Thyroid gland (tissue), 4 donors: ENCODE results near the gene MT1E. TPM values are rescaled to one million over a fixed set of nuclear protein-coding genes. Genes with fewer than 3 reads are reported as not detected.

Experiments used
- DNase-seq, 2 donors: peaks; one replicate each; pipeline ENCODE4 v3.0.0-alpha.2; 2019
- H3K27ac ChIP-seq, 3 donors: fragments of 200-600 bp; sonication (generic); 1 replicate in 2 of 3; 2 replicates in 1 of 3; pipeline ENCODE4 v1.5.1; 2016 to 2019; ENCODE audit warnings: mild to moderate bottlenecking in 1 of 3, moderate library complexity in 1 of 3
- H3K27me3 ChIP-seq: fragments of 200-600 bp; sonication (generic); one replicate; pipeline ENCODE4 v1.5.1; 2019
- H3K36me3 ChIP-seq, 2 donors: fragments of 200-600 bp; sonication (generic); one replicate each; pipeline ENCODE4 v1.5.1; 2016 to 2019
- H3K4me1 ChIP-seq, 2 donors: fragments of 200-600 bp; sonication (generic); one replicate each; pipeline ENCODE4 v1.5.1; 2017 to 2019
- H3K4me3 ChIP-seq, 3 donors: fragments of 200-600 bp; sonication (generic); replicated peaks in 1 of 3; 1 replicate in 2 of 3; 2 replicates in 1 of 3; pipeline ENCODE4 v1.5.1; 2016; ENCODE audit warnings: mild to moderate bottlenecking in 1 of 3
- H3K9me3 ChIP-seq: fragments of 200-600 bp; sonication (generic); one replicate; pipeline ENCODE4 v1.5.1; 2017
- CTCF ChIP-seq, 6 experiments: fragments of 200-600 bp in 3 of 6; fragments of 450-650 bp in 3 of 6; sonication (generic) in 3 of 6; IDR thresholded peaks; one replicate each; pipeline ENCODE4 v1.5.1; 2016 to 2019; ENCODE audit warnings: antibody characterized with exemption in 6 of 6, mild to moderate bottlenecking in 2 of 6, inconsistent platforms in 1 of 6, moderate library complexity in 1 of 6
- POLR2A ChIP-seq, 2 donors: fragments of 450-650 bp; IDR thresholded peaks; one replicate each; pipeline ENCODE4 v1.6.1; 2017; ENCODE audit warnings: antibody characterized with exemption in 2 of 2, mild to moderate bottlenecking in 2 of 2, moderate library complexity in 1 of 2
- WGBS, 2 donors: methylation state at CpG; one replicate each; pipeline ENCODE4 v1.1.5; 2017; 5-methylcytosine and 5-hydroxymethylcytosine counted together
- intact Hi-C: fragments of 100-400 bp; cut with DNase I; formaldehyde crosslinking; loops from one replicate; pipeline ENCODE4 v1.15.1; 2023
- total RNA-seq, 4 donors: library from RNA; depleted of rRNA; stranded (reverse); fragments of >200 nt; gene quantifications; one replicate each; pipeline ENCODE4 v1.2.3, GENCODE V29; 2016

The MT1E gene
- total RNA-seq, 4 donors from 2014 or later, result 111 to 1,129 (median 368) TPM

- peaks cover 0 to 8% of the 10 kb centered on the region in 2 donors for H3K4me1 ChIP-seq
- H3K27ac ChIP-seq, result no peak overlapping the region
- no peaks in the 10 kb centered on the region for H3K36me3 ChIP-seq
- DNase-seq, result no peak
- 56 to 70% methylated on average over 4 of the region's 4 CpGs for WGBS, 2 donors
- no peaks in the 10 kb centered on the region for H3K27me3 ChIP-seq
- TF ChIP-seq CTCF (IDR thresholded peaks at IDR 0.05), result no peak
- TF ChIP-seq POLR2A (IDR thresholded peaks at IDR 0.05), result no peak
- no peak overlapping the region for H3K4me3 ChIP-seq
- intact Hi-C loops, result loop anchor here (10.0 kb wide), 1 partner anchor 57 kb away; no protein-coding TSS in a partner anchor
- H3K9me3 ChIP-seq, result no peaks in the 10 kb centered on the region
Observed at GRCh38 chr16:56591377-56592060, 34.1 kb upstream of the MT1E start.

- Histone ChIP-seq H3K27me3 (no peaks in the 10 kb centered on the region), H3K27ac (no peak overlapping the region), H3K9me3 (no peaks in the 10 kb centered on the region), H3K4me1 (peaks cover 0 to 8% of the 10 kb centered on the region in 2 donors), H3K4me3 (no peak overlapping the region), H3K36me3 (no peaks in the 10 kb centered on the region)
- 77 to 89% methylated on average over 6 of the region's 6 CpGs for WGBS, 2 donors
- intact Hi-C loops, result loop anchor here (10.0 kb wide), 1 partner anchor 59 kb away; no protein-coding TSS in a partner anchor
- DNase-seq, result no peak
- TF ChIP-seq POLR2A (IDR thresholded peaks at IDR 0.05), result no peak
- TF ChIP-seq CTCF (IDR thresholded peaks at IDR 0.05), result no peak
Observed at GRCh38 chr16:56593573-56594291, 31.8 kb upstream of the MT1E start.

GRCh38 chr16:56594292-56594619 lies 31.3 kb upstream of the MT1E start:
- 97% methylated on average over 5 of the region's 5 CpGs for WGBS, 2 donors
- Histone ChIP-seq H3K9me3 (no peaks in the 10 kb centered on the region), H3K36me3 (no peaks in the 10 kb centered on the region), H3K27ac (no peak overlapping the region), H3K4me3 (no peak overlapping the region), H3K27me3 (no peaks in the 10 kb centered on the region), H3K4me1 (peaks cover 0 to 5% of the 10 kb centered on the region in 2 donors)
- TF ChIP-seq POLR2A (IDR thresholded peaks at IDR 0.05) (no peak), CTCF (IDR thresholded peaks at IDR 0.05) (no peak)
- DNase-seq, result no peak
- intact Hi-C loops, result loop anchor here (10.0 kb wide), 1 partner anchor 59 kb away; no protein-coding TSS in a partner anchor

- intact Hi-C loops, result loop anchor here (10.0 kb wide), 1 partner anchor 86 kb away; no protein-coding TSS in a partner anchor
- H3K36me3 ChIP-seq, result no peaks in the 10 kb centered on the region
- TF ChIP-seq CTCF (IDR thresholded peaks at IDR 0.05), result peak in 5 of 6 experiments; percentile 31 to 63 (median 48)
- TF ChIP-seq POLR2A (IDR thresholded peaks at IDR 0.05), result no peak
- H3K27ac ChIP-seq, result no peak overlapping the region
- H3K9me3 ChIP-seq, result no peaks in the 10 kb centered on the region
- H3K4me1 ChIP-seq, result peaks cover 0 to 2% of the 10 kb centered on the region in 2 donors
- H3K27me3 ChIP-seq, result no peaks in the 10 kb centered on the region
- WGBS, 2 donors, result 42 to 44% methylated on average over 8 of the region's 8 CpGs
- peak; percentile 39 to 40 for DNase-seq
- no peak overlapping the region for H3K4me3 ChIP-seq
Observed at GRCh38 chr16:56600398-56600999, 25.1 kb upstream of the MT1E start.
